GM12892 (cell line): ENCODE data around the gene KLRB1.
"Not testable (repeated sequence)": the region's sequence is repeated elsewhere in the genome, so short reads cannot be mapped to it uniquely, and the experiment has no call there.

Experiments
- DNase-seq: peaks from one replicate; pipeline ENCODE4 v3.0.0; 2011; ENCODE audit not compliant: insufficient read length
- FAIRE-seq: peaks from 2 replicates; lab custom pipeline; 2011; peaks lifted over from hg19 to GRCh38; lab: Jason Lieb, UNC

The KLRB1 gene

DNA sequence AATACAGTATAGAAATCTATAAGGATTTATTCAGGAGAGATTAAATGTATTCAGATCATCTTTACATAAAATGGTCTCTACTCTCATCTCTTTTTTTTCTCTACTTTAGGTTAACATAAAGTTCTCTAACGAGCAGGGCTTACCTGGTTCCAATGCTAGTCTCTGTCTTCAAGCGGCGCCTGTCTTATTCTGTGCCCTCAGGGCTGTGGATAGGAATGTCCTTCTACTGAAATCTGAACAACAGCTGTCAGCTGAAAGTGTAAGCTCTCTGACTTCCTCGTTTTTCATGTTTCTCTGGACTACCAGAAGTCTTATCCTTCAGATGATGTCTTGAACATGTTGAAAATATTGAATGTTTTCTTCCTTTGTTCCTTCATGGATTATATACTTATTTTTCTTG lies 62.2 kb downstream of the KLRB1 start:
- not testable (repeated sequence) for FAIRE-seq, DNase-seq
